HepG2 (cell line): ENCODE data around the gene JADE2. TPM values are rescaled to one million over a fixed set of nuclear protein-coding genes. Genes with fewer than 3 reads are reported as not detected.

Experiments
- ATAC-seq: fragments of 200-7000 bp; cut with Tn5 transposase; 3 replicates; pipeline ENCODE4 v1.9.1; 2020; ENCODE audit warnings: mild to moderate bottlenecking, moderate library complexity
- BruUV-seq: library from RNA; stranded (reverse); fragments of 400-500 nt; replicated peaks from 2 replicates; lab custom pipeline; 2021; lab: Mats Ljungman, UMichigan
- CTCF ChIA-PET: fragments of 300-600 bp; formaldehyde crosslinking; extraction: SDS; loops from one replicate; lab custom pipeline; 2021; ENCODE audit warnings: low total read pairs, inconsistent platforms, low intra/inter-chr PET ratio; lab: Yijun Ruan, JAX
- POLR2A ChIA-PET: fragments of 350-600 bp; sonication (Branson Sonifier 250); formaldehyde crosslinking; loops from one replicate; lab custom pipeline; 2020; ENCODE audit warnings: antibody characterized with exemption, inconsistent platforms; lab: Yijun Ruan, JAX
- DNase-seq: peaks from one replicate; pipeline ENCODE4 v3.0.0-alpha.2; 2015; ENCODE audit warnings: low spot score
- FAIRE-seq: peaks from 3 replicates; lab custom pipeline; 2011; peaks lifted over from hg19 to GRCh38; lab: Jason Lieb, UNC
- H2AFZ ChIP-seq: one replicate; pipeline ENCODE4 v1.6.1; 2011; ENCODE audit warnings: low read length, inconsistent platforms
- H3K27ac ChIP-seq: fragments of 300-600 bp; 3 replicates; pipeline ENCODE4 v1.8.0; 2011; ENCODE audit warnings: mixed run types, mild to moderate bottlenecking, mixed read lengths, low read length, inconsistent platforms; ENCODE audit not compliant: insufficient read depth; ENCODE audit errors: extremely low read length
- H3K27me3 ChIP-seq, 2 experiments: fragments of 200-600 bp in 1 of 2; 2 replicates in 1 of 2; 3 replicates in 1 of 2; pipeline versions ENCODE4 v1.6.0 to v1.8.0; 2011; ENCODE audit warnings: low read length in 2 of 2, mild to moderate bottlenecking in 2 of 2, moderate library complexity in 2 of 2, inconsistent platforms in 1 of 2; ENCODE audit not compliant: insufficient read depth in 2 of 2, control insufficient read depth in 1 of 2
- H3K36me3 ChIP-seq, 2 experiments: fragments of 200-600 bp in 1 of 2; replicated peaks in 1 of 2; 2 replicates in 1 of 2; 3 replicates in 1 of 2; pipeline versions ENCODE4 v1.5.1 to v1.8.0; 2011; ENCODE audit warnings: low read length in 2 of 2, inconsistent platforms in 1 of 2; ENCODE audit not compliant: insufficient read depth in 2 of 2, control insufficient read depth in 1 of 2
- H3K4me1 ChIP-seq: 2 replicates; pipeline ENCODE4 v1.5.1; 2012; ENCODE audit warnings: low read length, inconsistent platforms; ENCODE audit not compliant: insufficient read depth
- H3K4me2 ChIP-seq: 2 replicates; pipeline ENCODE4 v1.6.0; 2011; ENCODE audit warnings: low read depth, low read length, inconsistent platforms
- H3K4me3 ChIP-seq, 3 experiments: fragments of 200-600 bp in 1 of 3; sonication (generic), shearing (Covaris generic) in 1 of 3; replicated peaks in 1 of 3; 2 replicates each; pipeline ENCODE4 v1.5.1; 2011 to 2016; ENCODE audit warnings: low read length in 3 of 3, inconsistent platforms in 2 of 3, low read depth in 2 of 3, mild to moderate bottlenecking in 2 of 3, control low read depth in 1 of 3, mixed read lengths in 1 of 3; ENCODE audit not compliant: insufficient read depth in 1 of 3
- H3K79me2 ChIP-seq: one replicate; pipeline ENCODE4 v1.6.1; 2011; ENCODE audit warnings: low read length, inconsistent platforms; ENCODE audit not compliant: insufficient read depth
- H3K9ac ChIP-seq: 2 replicates; pipeline ENCODE4 v1.6.0; 2011; ENCODE audit warnings: mild to moderate bottlenecking, low read depth, low read length, inconsistent platforms; ENCODE audit not compliant: insufficient read depth
- H3K9me3 ChIP-seq: 2 replicates; pipeline ENCODE4 v1.5.1; 2012; ENCODE audit warnings: mild to moderate bottlenecking, low read length
- H4K20me1 ChIP-seq: 2 replicates; pipeline ENCODE4 v1.6.0; 2011; ENCODE audit warnings: inconsistent platforms, mild to moderate bottlenecking, low read length, moderate library complexity; ENCODE audit not compliant: insufficient read depth
- KDM5A ChIP-seq: fragments of 200-600 bp; sonication (generic); IDR thresholded peaks from 2 replicates; pipeline ENCODE4 v1.7.0; 2018; ENCODE audit warnings: antibody characterized with exemption, mild to moderate bottlenecking, low read length, borderline replicate concordance
- MAFK ChIP-seq, 2 experiments: IDR thresholded peaks in 1 of 2; conservative IDR thresholded peaks in 1 of 2; 2 replicates each; pipeline ENCODE4 v1.6.1; 2011; ENCODE audit warnings: improper control_type of control experiment in 2 of 2, low read length in 2 of 2
- MLLT10 ChIP-seq: sonication (generic); formaldehyde crosslinking; IDR thresholded peaks from 2 replicates; pipeline ENCODE4 v1.4.0; 2020; ENCODE audit warnings: missing genetic modification reagents
- PLRG1 ChIP-seq: fragments of 450-650 bp; conservative IDR thresholded peaks from 2 replicates; pipeline ENCODE4 v1.6.1; 2016
- SALL2 ChIP-seq: sonication (generic); formaldehyde crosslinking; IDR thresholded peaks from 2 replicates; pipeline ENCODE4 v1.8.1; 2023; ENCODE audit warnings: mild to moderate bottlenecking, missing genetic modification reagents, inconsistent platforms
- SP1 ChIP-seq, 2 experiments: fragments of 450-650 bp in 1 of 2; sonication (generic) in 1 of 2; formaldehyde crosslinking in 1 of 2; IDR thresholded peaks; 2 replicates each; pipeline versions ENCODE4 v1.4.0 to v1.6.1; 2016 to 2020; ENCODE audit warnings: missing genetic modification reagents in 1 of 2
- TRIM22 ChIP-seq: fragments of 450-650 bp; IDR thresholded peaks from 2 replicates; pipeline ENCODE4 v1.6.1; 2017
- XBP1 ChIP-seq: sonication (generic); formaldehyde crosslinking; IDR thresholded peaks from 2 replicates; pipeline ENCODE4 v1.5.0; 2020; ENCODE audit warnings: missing genetic modification reagents
- ZNF670 ChIP-seq: sonication (generic); formaldehyde crosslinking; IDR thresholded peaks from 2 replicates; pipeline ENCODE4 v1.8.0; 2022; ENCODE audit warnings: mild to moderate bottlenecking, missing genetic modification reagents, borderline replicate concordance
- WGBS: methylation state at CpG from one replicate; pipeline ENCODE4 v1.1.6; 2017; ENCODE audit warnings: low lambda C conversion rate; 5-methylcytosine and 5-hydroxymethylcytosine counted together
- in situ Hi-C: cut with HindIII; loops from 2 replicates; pipeline ENCODE4 v1.10.0; 2017; ENCODE audit warnings: low pct_unique_long_range_greater_than_20kb; ENCODE audit not compliant: extremely low pct_ligation_motif_present
- intact Hi-C: fragments of 100-400 bp; cut with micrococcal nuclease; formaldehyde crosslinking; loops from one replicate; pipeline ENCODE4 v1.10.0; 2022; ENCODE audit not compliant: unreplicated experiment
- polyA plus RNA-seq, 8 experiments: library from polyadenylated mRNA; depleted of rRNA in 3 of 8; stranded (reverse) in 7 of 8; unstranded in 1 of 8; fragments of >200 nt; fragmentation: Illumina TruSeq in 4 of 8; extraction: Trizol in 4 of 8; gene quantifications; 2 replicates each; pipeline versions ENCODE4 v1.2.1 to v1.2.3, GENCODE V29; 2011 to 2016; ENCODE audit warnings: low read depth in 4 of 8, missing spikeins in 1 of 8, mixed read lengths in 1 of 8; ENCODE audit not compliant: insufficient read depth in 1 of 8
- total RNA-seq, 5 experiments: library from RNA; depleted of rRNA; stranded (reverse); fragments of >200 nt; fragmentation: Illumina TruSeq; extraction: Trizol; gene quantifications; 2 replicates each; pipeline ENCODE4 v1.2.3, GENCODE V29; 2016; ENCODE audit warnings: low read depth in 1 of 5

JADE2 gene
- total and polyA plus RNA-seq, 2 of the 13 experiments (the other 11 are each of a cell fraction or from before 2014, with no cell fraction given): 7.5 to 15.1 TPM

GRCh38 chr5:134579284-134579771, 53.9 kb downstream of the JADE2 start:
- no peak overlapping the region for H3K27ac ChIP-seq
- no peaks in the 10 kb centered on the region for H3K27me3 ChIP-seq
- 92% methylated on average over 11 of the region's 13 CpGs for WGBS
- H3K9ac ChIP-seq: no peak overlapping the region
- H3K9me3 ChIP-seq: no peaks in the 10 kb centered on the region
- DNase-seq (no peak), ATAC-seq (no peak), FAIRE-seq (no peak)
- TF ChIP-seq KDM5A (no peak), MLLT10 (no peak), ZNF670 (CRISPR knock-in tag) (no peak), TRIM22 (no peak), PLRG1 (no peak), XBP1 (CRISPR knock-in tag) (no peak), SALL2 (CRISPR knock-in tag) (no peak), MAFK (conservative IDR thresholded peaks at IDR 0.05 in 1 of 2, IDR thresholded peaks at IDR 0.05 in 1 of 2; ENCODE audit: low read length in 2 of 2) (no peak), SP1 (IDR thresholded peaks at IDR 0.05) (no peak), SP1 (CRISPR knock-in tag; IDR thresholded peaks at IDR 0.05) (no peak)
- H3K4me2 ChIP-seq: no peak overlapping the region
- no peak overlapping the region for H3K4me3 ChIP-seq
- no TSS peak for BruUV-seq
- ChIA-PET CTCF (no interaction called here), POLR2A (interaction anchor here (1.7 kb wide), 1 partner anchor 52 kb away, joined by 4 read pairs; no protein-coding TSS in a partner anchor)
- H3K4me1 ChIP-seq: no peaks in the 10 kb centered on the region
- intact Hi-C loops (loop anchor here (5.0 kb wide), 2 partner anchors 52 to 167 kb away; partner anchors contain the start of genes CDKN2AIPNL and JADE2), in situ Hi-C loops (loop anchor here (5.0 to 25.0 kb wide), 2 partner anchors 277 to 392 kb away; partner anchors contain the start of gene SKP1)
- H3K36me3 ChIP-seq: peaks cover 16 to 29% of the 10 kb centered on the region in 2 experiments
- no peaks in the 10 kb centered on the region for H3K79me2 ChIP-seq
- no peak overlapping the region for H2AFZ ChIP-seq
- no peaks in the 10 kb centered on the region for H4K20me1 ChIP-seq
